WTC11 (cell line): ENCODE measurements around the gene SPSB4. TPM values are rescaled to one million over a fixed set of nuclear protein-coding genes. Genes with fewer than 3 reads are reported as not detected.

Experiments
- ATAC-seq: fragments of 200-7000 bp; cut with Tn5 transposase; 2 replicates; pipeline ENCODE4 v1.10.0; 2021; ENCODE audit warnings: mild to moderate bottlenecking, moderate library complexity
- CTCF ChIA-PET: fragments of 300-600 bp; sonication (Branson Sonifier 250); formaldehyde crosslinking; loops from one replicate; lab custom pipeline; 2021; ENCODE audit warnings: antibody characterized with exemption; lab: Charles Lee
- POLR2A ChIA-PET: fragments of 350-600 bp; sonication (Branson Sonifier 250); formaldehyde crosslinking; loops from one replicate; lab custom pipeline; 2021; ENCODE audit warnings: antibody characterized with exemption; lab: Charles Lee
- DNase-seq: peaks from one replicate; pipeline ENCODE4 v3.0.0; 2021; ENCODE audit warnings: low spot score
- H3K27ac Mint-ChIP-seq: 2 replicates; pipeline ENCODE4 v1.8.0; 2021; ENCODE audit warnings: mixed read lengths
- H3K27me3 Mint-ChIP-seq: 2 replicates; pipeline ENCODE4 v1.8.0; 2021; ENCODE audit warnings: low read depth, mild to moderate bottlenecking, moderate library complexity, mixed read lengths
- H3K36me3 Mint-ChIP-seq: 2 replicates; pipeline ENCODE4 v1.8.0; 2021; ENCODE audit warnings: mixed read lengths
- H3K4me1 Mint-ChIP-seq: 2 replicates; pipeline ENCODE4 v1.8.0; 2022; ENCODE audit warnings: mixed read lengths
- H3K4me3 Mint-ChIP-seq: 2 replicates; pipeline ENCODE4 v1.8.0; 2021; ENCODE audit warnings: mild to moderate bottlenecking, moderate library complexity, mixed read lengths
- H3K9me3 Mint-ChIP-seq: 2 replicates; pipeline ENCODE4 v1.8.0; 2021; ENCODE audit warnings: mixed read lengths
- CREB1 ChIP-seq: sonication (generic); formaldehyde crosslinking; IDR thresholded peaks from 2 replicates; pipeline ENCODE4 v1.8.0; 2023; ENCODE audit warnings: mild to moderate bottlenecking, missing genetic modification reagents
- CREM ChIP-seq: sonication (generic); formaldehyde crosslinking; IDR thresholded peaks from 2 replicates; pipeline ENCODE4 v1.8.1; 2022; ENCODE audit warnings: mild to moderate bottlenecking, missing genetic modification reagents, moderate library complexity
- ELF4 ChIP-seq: sonication (generic); formaldehyde crosslinking; IDR thresholded peaks from 2 replicates; pipeline ENCODE4 v1.8.1; 2022; ENCODE audit warnings: low read depth, mild to moderate bottlenecking, moderate library complexity, missing genetic modification reagents
- FOXJ3 ChIP-seq: sonication (generic); formaldehyde crosslinking; IDR thresholded peaks from 2 replicates; pipeline ENCODE4 v1.9.0; 2021; ENCODE audit warnings: missing genetic modification reagents, mild to moderate bottlenecking, borderline replicate concordance
- FOXP1 ChIP-seq: sonication (generic); formaldehyde crosslinking; IDR thresholded peaks from 2 replicates; pipeline ENCODE4 v1.8.0; 2022; ENCODE audit warnings: missing genetic modification reagents, mild to moderate bottlenecking, moderate library complexity, borderline replicate concordance
- MYBL2 ChIP-seq: sonication (generic); formaldehyde crosslinking; IDR thresholded peaks from 2 replicates; pipeline ENCODE4 v1.8.1; 2023; ENCODE audit warnings: mild to moderate bottlenecking, moderate library complexity, missing genetic modification reagents
- NFATC4 ChIP-seq: fragments of 250-450 bp; sonication (Bioruptor Pico); IDR thresholded peaks from 2 replicates; pipeline ENCODE4 v1.9.0; 2021; ENCODE audit warnings: mild to moderate bottlenecking
- NFYB ChIP-seq: sonication (generic); formaldehyde crosslinking; conservative IDR thresholded peaks from 2 replicates; pipeline ENCODE4 v1.8.0; 2022; ENCODE audit warnings: low read depth, missing genetic modification reagents
- SMAD3 ChIP-seq: sonication (generic); formaldehyde crosslinking; IDR thresholded peaks from 2 replicates; pipeline ENCODE4 v1.8.0; 2022; ENCODE audit warnings: missing genetic modification reagents, mild to moderate bottlenecking, borderline replicate concordance
- SMAD4 ChIP-seq: sonication (generic); formaldehyde crosslinking; IDR thresholded peaks from 2 replicates; pipeline ENCODE4 v1.8.0; 2022; ENCODE audit warnings: mild to moderate bottlenecking, missing genetic modification reagents
- TP53 ChIP-seq: sonication (generic); formaldehyde crosslinking; IDR thresholded peaks from 2 replicates; pipeline ENCODE4 v1.8.1; 2023; ENCODE audit warnings: mild to moderate bottlenecking, missing genetic modification reagents
- ZNF423 ChIP-seq: fragments of 250-450 bp; sonication (Bioruptor Pico); IDR thresholded peaks from 2 replicates; pipeline ENCODE4 v2.1.2; 2022; ENCODE audit warnings: mild to moderate bottlenecking, moderate library complexity
- ZNF671 ChIP-seq: fragments of 250-450 bp; sonication (Bioruptor Pico); IDR thresholded peaks from 2 replicates; pipeline ENCODE4 v1.8.0; 2021; ENCODE audit warnings: mild to moderate bottlenecking
- total RNA-seq: library from RNA; stranded (reverse); gene quantifications from 3 replicates; pipeline ENCODE4 v1.2.3, GENCODE V29; 2021
- TF ChIP-seq, protein P1 (sequence below): sonication (generic); formaldehyde crosslinking; IDR thresholded peaks from 2 replicates; pipeline ENCODE4 v1.8.0; 2023; ENCODE audit warnings: missing genetic modification reagents
- TF ChIP-seq, protein P2 (sequence below): fragments of 250-450 bp; sonication (Bioruptor Pico); IDR thresholded peaks from 2 replicates; pipeline ENCODE4 v1.9.0; 2021; ENCODE audit warnings: mild to moderate bottlenecking
- TF ChIP-seq, protein P3 (sequence below): sonication (generic); formaldehyde crosslinking; IDR thresholded peaks from 2 replicates; pipeline ENCODE4 v1.8.1; 2023; ENCODE audit warnings: mild to moderate bottlenecking, missing genetic modification reagents, moderate library complexity
- TF ChIP-seq, protein P4 (sequence below): sonication (generic); formaldehyde crosslinking; IDR thresholded peaks from 2 replicates; pipeline ENCODE4 v1.8.1; 2022; ENCODE audit warnings: mild to moderate bottlenecking, missing genetic modification reagents, moderate library complexity, borderline replicate concordance
- TF ChIP-seq, protein P5 (sequence below): sonication (generic); formaldehyde crosslinking; IDR thresholded peaks from 2 replicates; pipeline ENCODE4 v1.8.0; 2022; ENCODE audit warnings: mild to moderate bottlenecking, missing genetic modification reagents
- TF ChIP-seq, protein P6 (sequence below): sonication (generic); formaldehyde crosslinking; IDR thresholded peaks from 2 replicates; pipeline ENCODE4 v1.8.0; 2023; ENCODE audit warnings: missing genetic modification reagents, mild to moderate bottlenecking, borderline replicate concordance
- TF ChIP-seq, protein P7 (sequence below): sonication (generic); formaldehyde crosslinking; IDR thresholded peaks from 2 replicates; pipeline ENCODE4 v1.8.1; 2022; ENCODE audit warnings: low read depth, mild to moderate bottlenecking, moderate library complexity, missing genetic modification reagents, borderline replicate concordance

The SPSB4 gene
- total RNA-seq, 1 experiment from 2014 or later = 19.7 TPM

DNA sequence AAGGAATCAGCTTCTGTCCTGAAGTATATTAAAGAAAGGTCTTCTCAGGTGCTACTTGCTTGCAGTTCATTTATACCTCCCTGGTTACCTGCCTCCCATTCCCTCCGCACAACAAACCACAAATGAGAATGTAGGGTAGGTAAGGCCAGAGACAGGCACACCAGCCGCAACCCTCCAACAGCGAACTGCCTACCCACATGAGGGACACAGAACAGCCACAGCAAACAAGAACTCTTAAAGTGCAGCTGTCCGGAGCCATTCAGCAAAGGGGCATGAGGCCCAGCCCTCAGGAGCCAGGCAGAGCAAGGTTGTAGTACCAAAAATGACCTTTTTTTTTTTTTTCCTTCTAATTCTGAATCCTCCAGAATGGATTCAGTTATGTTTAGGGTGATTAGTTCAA is 52.4 kb downstream of the SPSB4 start:
- no peak for DNase-seq
- peaks cover 34% of the 10 kb centered on the region for H3K4me1 Mint-ChIP-seq
- no peaks in the 10 kb centered on the region for H3K27me3 Mint-ChIP-seq
- no peak for ATAC-seq
- ChIA-PET CTCF (interaction anchor here (0.8 to 2.8 kb wide), 9 partner anchors 12 to 103 kb away, joined by 3 to 20 read pairs (median 3); partner anchors contain the start of gene SPSB4), POLR2A (no interaction called here)
- peak overlapping the region; percentile 69; the same call in 1 of the 2 replicates for H3K27ac Mint-ChIP-seq
- H3K9me3 Mint-ChIP-seq = peaks cover 17% of the 10 kb centered on the region
- TF ChIP-seq, protein P1, sequence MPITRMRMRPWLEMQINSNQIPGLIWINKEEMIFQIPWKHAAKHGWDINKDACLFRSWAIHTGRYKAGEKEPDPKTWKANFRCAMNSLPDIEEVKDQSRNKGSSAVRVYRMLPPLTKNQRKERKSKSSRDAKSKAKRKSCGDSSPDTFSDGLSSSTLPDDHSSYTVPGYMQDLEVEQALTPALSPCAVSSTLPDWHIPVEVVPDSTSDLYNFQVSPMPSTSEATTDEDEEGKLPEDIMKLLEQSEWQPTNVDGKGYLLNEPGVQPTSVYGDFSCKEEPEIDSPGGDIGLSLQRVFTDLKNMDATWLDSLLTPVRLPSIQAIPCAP (CRISPR knock-in tag) = no peak
- TF ChIP-seq, protein P2, sequence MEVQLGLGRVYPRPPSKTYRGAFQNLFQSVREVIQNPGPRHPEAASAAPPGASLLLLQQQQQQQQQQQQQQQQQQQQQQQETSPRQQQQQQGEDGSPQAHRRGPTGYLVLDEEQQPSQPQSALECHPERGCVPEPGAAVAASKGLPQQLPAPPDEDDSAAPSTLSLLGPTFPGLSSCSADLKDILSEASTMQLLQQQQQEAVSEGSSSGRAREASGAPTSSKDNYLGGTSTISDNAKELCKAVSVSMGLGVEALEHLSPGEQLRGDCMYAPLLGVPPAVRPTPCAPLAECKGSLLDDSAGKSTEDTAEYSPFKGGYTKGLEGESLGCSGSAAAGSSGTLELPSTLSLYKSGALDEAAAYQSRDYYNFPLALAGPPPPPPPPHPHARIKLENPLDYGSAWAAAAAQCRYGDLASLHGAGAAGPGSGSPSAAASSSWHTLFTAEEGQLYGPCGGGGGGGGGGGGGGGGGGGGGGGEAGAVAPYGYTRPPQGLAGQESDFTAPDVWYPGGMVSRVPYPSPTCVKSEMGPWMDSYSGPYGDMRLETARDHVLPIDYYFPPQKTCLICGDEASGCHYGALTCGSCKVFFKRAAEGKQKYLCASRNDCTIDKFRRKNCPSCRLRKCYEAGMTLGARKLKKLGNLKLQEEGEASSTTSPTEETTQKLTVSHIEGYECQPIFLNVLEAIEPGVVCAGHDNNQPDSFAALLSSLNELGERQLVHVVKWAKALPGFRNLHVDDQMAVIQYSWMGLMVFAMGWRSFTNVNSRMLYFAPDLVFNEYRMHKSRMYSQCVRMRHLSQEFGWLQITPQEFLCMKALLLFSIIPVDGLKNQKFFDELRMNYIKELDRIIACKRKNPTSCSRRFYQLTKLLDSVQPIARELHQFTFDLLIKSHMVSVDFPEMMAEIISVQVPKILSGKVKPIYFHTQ = no peak
- TF ChIP-seq CREM (CRISPR knock-in tag) (no peak), SMAD4 (CRISPR knock-in tag) (no peak), ELF4 (CRISPR knock-in tag) (no peak), MYBL2 (no peak), SMAD3 (CRISPR knock-in tag) (no peak), NFATC4 (no peak), FOXP1 (CRISPR knock-in tag) (no peak), TP53 (CRISPR knock-in tag) (no peak), NFYB (CRISPR knock-in tag) (no peak), ZNF423 (CRISPR knock-in tag) (no peak), CREB1 (CRISPR knock-in tag) (no peak), ZNF671 (no peak), FOXJ3 (CRISPR knock-in tag) (no peak)
- TF ChIP-seq, protein P3, sequence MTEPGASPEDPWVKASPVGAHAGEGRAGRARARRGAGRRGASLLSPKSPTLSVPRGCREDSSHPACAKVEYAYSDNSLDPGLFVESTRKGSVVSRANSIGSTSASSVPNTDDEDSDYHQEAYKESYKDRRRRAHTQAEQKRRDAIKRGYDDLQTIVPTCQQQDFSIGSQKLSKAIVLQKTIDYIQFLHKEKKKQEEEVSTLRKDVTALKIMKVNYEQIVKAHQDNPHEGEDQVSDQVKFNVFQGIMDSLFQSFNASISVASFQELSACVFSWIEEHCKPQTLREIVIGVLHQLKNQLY (CRISPR knock-in tag) = no peak
- TF ChIP-seq, protein P4, sequence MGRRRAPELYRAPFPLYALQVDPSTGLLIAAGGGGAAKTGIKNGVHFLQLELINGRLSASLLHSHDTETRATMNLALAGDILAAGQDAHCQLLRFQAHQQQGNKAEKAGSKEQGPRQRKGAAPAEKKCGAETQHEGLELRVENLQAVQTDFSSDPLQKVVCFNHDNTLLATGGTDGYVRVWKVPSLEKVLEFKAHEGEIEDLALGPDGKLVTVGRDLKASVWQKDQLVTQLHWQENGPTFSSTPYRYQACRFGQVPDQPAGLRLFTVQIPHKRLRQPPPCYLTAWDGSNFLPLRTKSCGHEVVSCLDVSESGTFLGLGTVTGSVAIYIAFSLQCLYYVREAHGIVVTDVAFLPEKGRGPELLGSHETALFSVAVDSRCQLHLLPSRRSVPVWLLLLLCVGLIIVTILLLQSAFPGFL (CRISPR knock-in tag) = no peak
- TF ChIP-seq, protein P5, sequence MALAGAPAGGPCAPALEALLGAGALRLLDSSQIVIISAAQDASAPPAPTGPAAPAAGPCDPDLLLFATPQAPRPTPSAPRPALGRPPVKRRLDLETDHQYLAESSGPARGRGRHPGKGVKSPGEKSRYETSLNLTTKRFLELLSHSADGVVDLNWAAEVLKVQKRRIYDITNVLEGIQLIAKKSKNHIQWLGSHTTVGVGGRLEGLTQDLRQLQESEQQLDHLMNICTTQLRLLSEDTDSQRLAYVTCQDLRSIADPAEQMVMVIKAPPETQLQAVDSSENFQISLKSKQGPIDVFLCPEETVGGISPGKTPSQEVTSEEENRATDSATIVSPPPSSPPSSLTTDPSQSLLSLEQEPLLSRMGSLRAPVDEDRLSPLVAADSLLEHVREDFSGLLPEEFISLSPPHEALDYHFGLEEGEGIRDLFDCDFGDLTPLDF = no peak
- TF ChIP-seq, protein P6, sequence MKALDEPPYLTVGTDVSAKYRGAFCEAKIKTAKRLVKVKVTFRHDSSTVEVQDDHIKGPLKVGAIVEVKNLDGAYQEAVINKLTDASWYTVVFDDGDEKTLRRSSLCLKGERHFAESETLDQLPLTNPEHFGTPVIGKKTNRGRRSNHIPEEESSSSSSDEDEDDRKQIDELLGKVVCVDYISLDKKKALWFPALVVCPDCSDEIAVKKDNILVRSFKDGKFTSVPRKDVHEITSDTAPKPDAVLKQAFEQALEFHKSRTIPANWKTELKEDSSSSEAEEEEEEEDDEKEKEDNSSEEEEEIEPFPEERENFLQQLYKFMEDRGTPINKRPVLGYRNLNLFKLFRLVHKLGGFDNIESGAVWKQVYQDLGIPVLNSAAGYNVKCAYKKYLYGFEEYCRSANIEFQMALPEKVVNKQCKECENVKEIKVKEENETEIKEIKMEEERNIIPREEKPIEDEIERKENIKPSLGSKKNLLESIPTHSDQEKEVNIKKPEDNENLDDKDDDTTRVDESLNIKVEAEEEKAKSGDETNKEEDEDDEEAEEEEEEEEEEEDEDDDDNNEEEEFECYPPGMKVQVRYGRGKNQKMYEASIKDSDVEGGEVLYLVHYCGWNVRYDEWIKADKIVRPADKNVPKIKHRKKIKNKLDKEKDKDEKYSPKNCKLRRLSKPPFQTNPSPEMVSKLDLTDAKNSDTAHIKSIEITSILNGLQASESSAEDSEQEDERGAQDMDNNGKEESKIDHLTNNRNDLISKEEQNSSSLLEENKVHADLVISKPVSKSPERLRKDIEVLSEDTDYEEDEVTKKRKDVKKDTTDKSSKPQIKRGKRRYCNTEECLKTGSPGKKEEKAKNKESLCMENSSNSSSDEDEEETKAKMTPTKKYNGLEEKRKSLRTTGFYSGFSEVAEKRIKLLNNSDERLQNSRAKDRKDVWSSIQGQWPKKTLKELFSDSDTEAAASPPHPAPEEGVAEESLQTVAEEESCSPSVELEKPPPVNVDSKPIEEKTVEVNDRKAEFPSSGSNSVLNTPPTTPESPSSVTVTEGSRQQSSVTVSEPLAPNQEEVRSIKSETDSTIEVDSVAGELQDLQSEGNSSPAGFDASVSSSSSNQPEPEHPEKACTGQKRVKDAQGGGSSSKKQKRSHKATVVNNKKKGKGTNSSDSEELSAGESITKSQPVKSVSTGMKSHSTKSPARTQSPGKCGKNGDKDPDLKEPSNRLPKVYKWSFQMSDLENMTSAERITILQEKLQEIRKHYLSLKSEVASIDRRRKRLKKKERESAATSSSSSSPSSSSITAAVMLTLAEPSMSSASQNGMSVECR (CRISPR knock-in tag) = no peak
- TF ChIP-seq, protein P7, sequence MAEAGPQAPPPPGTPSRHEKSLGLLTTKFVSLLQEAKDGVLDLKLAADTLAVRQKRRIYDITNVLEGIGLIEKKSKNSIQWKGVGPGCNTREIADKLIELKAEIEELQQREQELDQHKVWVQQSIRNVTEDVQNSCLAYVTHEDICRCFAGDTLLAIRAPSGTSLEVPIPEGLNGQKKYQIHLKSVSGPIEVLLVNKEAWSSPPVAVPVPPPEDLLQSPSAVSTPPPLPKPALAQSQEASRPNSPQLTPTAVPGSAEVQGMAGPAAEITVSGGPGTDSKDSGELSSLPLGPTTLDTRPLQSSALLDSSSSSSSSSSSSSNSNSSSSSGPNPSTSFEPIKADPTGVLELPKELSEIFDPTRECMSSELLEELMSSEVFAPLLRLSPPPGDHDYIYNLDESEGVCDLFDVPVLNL (CRISPR knock-in tag) = no peak
- H3K36me3 Mint-ChIP-seq = peaks cover 22% of the 10 kb centered on the region
- H3K4me3 Mint-ChIP-seq = no peak overlapping the region
